DND-41 (cell line): ENCODE results near the gene SOX5.

Experiments
- ATAC-seq: fragments of 200-7000 bp; cut with Tn5 transposase; 3 replicates; pipeline ENCODE4 v1.9.1; 2021; ENCODE audit warnings: low read depth; ENCODE audit not compliant: insufficient read depth
- DNase-seq: peaks from one replicate; pipeline ENCODE4 v3.0.0-alpha.2; 2020
- H2AFZ ChIP-seq: 2 replicates; pipeline ENCODE4 v1.6.0; 2012; ENCODE audit warnings: low read depth, low read length
- H3K27ac ChIP-seq: 2 replicates; pipeline ENCODE4 v1.5.1; 2012; ENCODE audit warnings: low read length, inconsistent platforms
- H3K27me3 ChIP-seq: fragments of 200-600 bp; sonication (generic); 2 replicates; pipeline ENCODE4 v1.6.0; 2012; ENCODE audit warnings: low read length, mild to moderate bottlenecking, inconsistent platforms; ENCODE audit not compliant: insufficient read depth, poor library complexity
- H3K36me3 ChIP-seq: 2 replicates; pipeline ENCODE4 v1.5.1; 2012; ENCODE audit warnings: low read length, inconsistent platforms; ENCODE audit not compliant: insufficient read depth
- H3K4me1 ChIP-seq: 2 replicates; pipeline ENCODE4 v1.5.1; 2012; ENCODE audit warnings: mild to moderate bottlenecking, low read length; ENCODE audit not compliant: insufficient read depth
- H3K4me2 ChIP-seq: 2 replicates; pipeline ENCODE4 v1.6.0; 2012; ENCODE audit warnings: mild to moderate bottlenecking, moderate library complexity, low read length, inconsistent platforms; ENCODE audit not compliant: insufficient read depth
- H3K4me3 ChIP-seq, 2 experiments: fragments of 200-600 bp in 1 of 2; shearing (Covaris generic) in 1 of 2; 2 replicates each; pipeline ENCODE4 v1.5.1; 2012 to 2016; ENCODE audit warnings: inconsistent platforms in 2 of 2, low read length in 2 of 2, mild to moderate bottlenecking in 2 of 2, low read depth in 1 of 2, moderate library complexity in 1 of 2
- H3K79me2 ChIP-seq: 2 replicates; pipeline ENCODE4 v1.6.0; 2012; ENCODE audit warnings: low read length, inconsistent platforms; ENCODE audit not compliant: insufficient read depth
- H3K9ac ChIP-seq: 2 replicates; pipeline ENCODE4 v1.6.0; 2012; ENCODE audit warnings: low read depth, mild to moderate bottlenecking, inconsistent platforms, low read length, moderate library complexity
- H3K9me3 ChIP-seq: 2 replicates; pipeline ENCODE4 v1.5.1; 2012; ENCODE audit warnings: low read length, moderate library complexity, mild to moderate bottlenecking, inconsistent platforms; ENCODE audit not compliant: insufficient read depth, severe bottlenecking
- H4K20me1 ChIP-seq: 2 replicates; pipeline ENCODE4 v1.6.0; 2012; ENCODE audit warnings: low read length; ENCODE audit not compliant: insufficient read depth
- CTCF ChIP-seq: IDR thresholded peaks from 2 replicates; pipeline ENCODE4 v1.5.1; 2012; ENCODE audit warnings: borderline replicate concordance, low read length, moderate library complexity, mild to moderate bottlenecking; ENCODE audit not compliant: poor library complexity, severe bottlenecking; ENCODE audit errors: extremely low read depth
- EZH2 ChIP-seq: IDR thresholded peaks from 3 replicates; pipeline ENCODE4 v1.6.1; 2012; ENCODE audit warnings: borderline replicate concordance, low read depth, mild to moderate bottlenecking, moderate library complexity, low read length, inconsistent platforms; ENCODE audit not compliant: severe bottlenecking

Gene SOX5

GRCh38 chr12:23596568-23596967 is 352.9 kb downstream of the SOX5 start:
- no peaks in the 10 kb centered on the region for H3K36me3 ChIP-seq
- no peak overlapping the region for H3K4me2 ChIP-seq
- no peak overlapping the region for H2AFZ ChIP-seq
- H3K9me3 ChIP-seq = no peaks in the 10 kb centered on the region
- DNase-seq (no peak), ATAC-seq (no peak)
- no peak overlapping the region for H3K27ac ChIP-seq
- H4K20me1 ChIP-seq = no peaks in the 10 kb centered on the region
- no peaks in the 10 kb centered on the region for H3K4me1 ChIP-seq
- TF ChIP-seq EZH2 (no peak), CTCF (no peak)
- no peaks in the 10 kb centered on the region for H3K79me2 ChIP-seq
- H3K4me3 ChIP-seq = no peak overlapping the region
- no peak overlapping the region for H3K9ac ChIP-seq
- no peaks in the 10 kb centered on the region for H3K27me3 ChIP-seq

- no peaks in the 10 kb centered on the region for H4K20me1 ChIP-seq
- TF ChIP-seq EZH2 (no peak), CTCF (no peak)
- H3K4me1 ChIP-seq = no peaks in the 10 kb centered on the region
- DNase-seq (no peak), ATAC-seq (no peak)
- H3K79me2 ChIP-seq = no peaks in the 10 kb centered on the region
- H3K9ac ChIP-seq = no peak overlapping the region
- no peaks in the 10 kb centered on the region for H3K36me3 ChIP-seq
- no peak overlapping the region for H3K27ac ChIP-seq
- no peak overlapping the region for H3K4me3 ChIP-seq
- H3K4me2 ChIP-seq = no peak overlapping the region
- H3K27me3 ChIP-seq = no peaks in the 10 kb centered on the region
- H3K9me3 ChIP-seq = no peaks in the 10 kb centered on the region
- H2AFZ ChIP-seq = no peak overlapping the region
Observed at GRCh38 chr12:23587833-23588559, 361.5 kb downstream of the SOX5 start.

GRCh38 chr12:23585782-23586163 is 363.7 kb downstream of the SOX5 start:
- DNase-seq = no peak
- Histone ChIP-seq H3K79me2 (no peaks in the 10 kb centered on the region), H3K4me3 (no peak overlapping the region), H4K20me1 (no peaks in the 10 kb centered on the region), H3K27me3 (no peaks in the 10 kb centered on the region), H3K36me3 (no peaks in the 10 kb centered on the region), H3K4me1 (no peaks in the 10 kb centered on the region), H3K9me3 (no peaks in the 10 kb centered on the region), H3K27ac (no peak overlapping the region), H2AFZ (no peak overlapping the region), H3K9ac (no peak overlapping the region), H3K4me2 (no peak overlapping the region)
- TF ChIP-seq CTCF (no peak), EZH2 (no peak)
- ATAC-seq = no peak
